B cell (primary cell): Measurements from ENCODE around the gene FAM174C. TPM values are rescaled to one million over a fixed set of nuclear protein-coding genes. Genes with fewer than 3 reads are reported as not detected.

ENCODE experiments used
- ATAC-seq: fragments of 200-7000 bp; cut with Tn5 transposase; one replicate; pipeline ENCODE4 v1.10.0; 2021; ENCODE audit warnings: low read depth, mild to moderate bottlenecking, moderate number of reproducible peaks, moderate library complexity
- CTCF ChIA-PET: fragments of 350-600 bp; sonication (Branson Sonifier 250); formaldehyde crosslinking; loops from one replicate; lab custom pipeline; 2021; ENCODE audit warnings: antibody characterized with exemption, inconsistent platforms; lab: Charles Lee
- POLR2A ChIA-PET: fragments of 350-600 bp; sonication (Branson Sonifier 250); formaldehyde crosslinking; loops from one replicate; lab custom pipeline; 2021; ENCODE audit warnings: antibody characterized with exemption; lab: Charles Lee
- DNase-seq: peaks from one replicate; pipeline ENCODE4 v3.0.0; 2013
- H2AFZ ChIP-seq: 2 replicates; pipeline ENCODE4 v1.6.1; 2012; ENCODE audit warnings: mild to moderate bottlenecking, low read depth, low read length; ENCODE audit not compliant: insufficient read depth, poor library complexity, severe bottlenecking
- H3K27ac ChIP-seq, 2 donors: 1 replicate in 1 of 2; 2 replicates in 1 of 2; pipeline ENCODE4 v1.5.1; 2012 to 2013; ENCODE audit warnings: low read length in 2 of 2, mild to moderate bottlenecking in 2 of 2, moderate library complexity in 1 of 2
- H3K27me3 ChIP-seq, 4 experiments: fragments of 200-600 bp in 1 of 4; sonication (generic) in 1 of 4; replicated peaks in 1 of 4; 1 replicate in 2 of 4; 2 replicates in 2 of 4; pipeline versions ENCODE4 v1.6.1 to v1.7.0; 2013 to 2016; ENCODE audit warnings: low read length in 3 of 4, mild to moderate bottlenecking in 2 of 4, mixed read lengths in 1 of 4, moderate library complexity in 1 of 4; ENCODE audit not compliant: insufficient read depth in 4 of 4, control insufficient read depth in 3 of 4; ENCODE audit errors: control extremely low read depth in 1 of 4
- H3K36me3 ChIP-seq, 2 experiments: replicated peaks in 1 of 2; 1 replicate in 1 of 2; 2 replicates in 1 of 2; pipeline versions ENCODE4 v1.6.1 to v1.7.1; 2013; ENCODE audit warnings: low read length in 1 of 2; ENCODE audit not compliant: insufficient read depth in 2 of 2, control insufficient read depth in 1 of 2; ENCODE audit errors: control extremely low read depth in 1 of 2, extremely low read depth in 1 of 2
- H3K4me1 ChIP-seq, 2 donors: fragments of 200-600 bp in 1 of 2; sonication (generic) in 1 of 2; 1 replicate in 1 of 2; 2 replicates in 1 of 2; pipeline versions ENCODE4 v1.5.1 to v1.6.1; 2013 to 2017; ENCODE audit warnings: low read length in 2 of 2; ENCODE audit not compliant: control insufficient read depth in 2 of 2, insufficient read depth in 2 of 2
- H3K4me2 ChIP-seq: replicated peaks from 2 replicates; pipeline ENCODE3; 2012; ENCODE audit warnings: mild to moderate bottlenecking, low read depth, low read length; ENCODE audit not compliant: poor library complexity, severe bottlenecking
- H3K4me3 ChIP-seq, 5 experiments: fragments of 200-600 bp in 1 of 5; sonication (generic) in 1 of 5; 1 replicate in 3 of 5; 2 replicates in 2 of 5; pipeline versions ENCODE4 v1.5.1 to v1.7.0; 2011 to 2016; ENCODE audit warnings: low read length in 4 of 5, mild to moderate bottlenecking in 4 of 5, low read depth in 2 of 5, control low read depth in 1 of 5, moderate library complexity in 1 of 5; ENCODE audit not compliant: insufficient read depth in 1 of 5; ENCODE audit errors: control extremely low read depth in 1 of 5, extremely low read depth in 1 of 5
- H3K79me2 ChIP-seq: fragments of 200-600 bp; sonication (generic); one replicate; pipeline ENCODE4 v1.6.0; 2016; ENCODE audit warnings: low read length; ENCODE audit not compliant: control insufficient read depth, insufficient read depth
- H3K9ac ChIP-seq: fragments of 200-600 bp; sonication (generic); 2 replicates; pipeline ENCODE4 v1.6.1; 2017; ENCODE audit warnings: mild to moderate bottlenecking, low read length, moderate library complexity
- H3K9me3 ChIP-seq, 3 donors: one replicate each; pipeline versions ENCODE4 v1.6.1 to v1.7.1; 2013; ENCODE audit warnings: low read length in 2 of 3; ENCODE audit not compliant: control insufficient read depth in 2 of 3, insufficient read depth in 1 of 3; ENCODE audit errors: control extremely low read depth in 1 of 3
- H4K20me1 ChIP-seq: 2 replicates; pipeline ENCODE4 v1.6.0; 2012; ENCODE audit warnings: mild to moderate bottlenecking, low read length; ENCODE audit not compliant: insufficient read depth, control insufficient read depth, poor library complexity, severe bottlenecking
- H3K27ac Mint-ChIP-seq: one replicate; pipeline ENCODE4 v1.8.0; 2021; ENCODE audit warnings: mixed read lengths
- H3K27me3 Mint-ChIP-seq: one replicate; pipeline ENCODE4 v1.8.0; 2021; ENCODE audit warnings: mixed read lengths
- H3K4me1 Mint-ChIP-seq: one replicate; pipeline ENCODE4 v1.8.0; 2021; ENCODE audit warnings: mixed read lengths
- H3K4me3 Mint-ChIP-seq: one replicate; pipeline ENCODE4 v1.8.0; 2021; ENCODE audit warnings: mixed read lengths
- H3K9me3 Mint-ChIP-seq: one replicate; pipeline ENCODE4 v1.8.0; 2022; ENCODE audit warnings: mixed read lengths; ENCODE audit not compliant: insufficient read depth
- EZH2 ChIP-seq: IDR thresholded peaks from 2 replicates; pipeline ENCODE4 v1.6.1; 2012; ENCODE audit warnings: borderline replicate concordance, low read depth, mild to moderate bottlenecking, moderate library complexity, low read length; ENCODE audit not compliant: insufficient read depth, poor library complexity, severe bottlenecking
- WGBS: methylation state at CpG from one replicate; pipeline ENCODE4 v1.1.5; 2013; ENCODE audit warnings: missing lambda C conversion rate; ENCODE audit not compliant: insufficient coverage; 5-methylcytosine and 5-hydroxymethylcytosine counted together
- intact Hi-C: fragments of 100-400 bp; cut with micrococcal nuclease; formaldehyde crosslinking; loops from one replicate; pipeline ENCODE4 v1.10.0; 2022
- polyA plus RNA-seq: library from polyadenylated mRNA; depleted of rRNA; stranded (reverse); fragments of >200 nt; gene quantifications from 2 replicates; pipeline ENCODE4 v1.2.3, GENCODE V29; 2012
- total RNA-seq, 2 donors: library from RNA; stranded (reverse); fragments of 120-200 nt in 1 of 2; gene quantifications; 1 replicate in 1 of 2; 2 replicates in 1 of 2; pipeline versions ENCODE4 v1.2.3 to v1.2.4, GENCODE V29; 2013 to 2022
- TF ChIP-seq, protein P1 (sequence below): fragments of 200-600 bp; IDR thresholded peaks from one replicate; pipeline ENCODE4 v1.8.0; 2022; ENCODE audit warnings: antibody characterized with exemption, mild to moderate bottlenecking

The FAM174C gene
- total and polyA plus RNA-seq, 2 donors (not counting 1 experiment from before 2014, with no cell fraction given) = 41.1 to 70.6 TPM

DNA sequence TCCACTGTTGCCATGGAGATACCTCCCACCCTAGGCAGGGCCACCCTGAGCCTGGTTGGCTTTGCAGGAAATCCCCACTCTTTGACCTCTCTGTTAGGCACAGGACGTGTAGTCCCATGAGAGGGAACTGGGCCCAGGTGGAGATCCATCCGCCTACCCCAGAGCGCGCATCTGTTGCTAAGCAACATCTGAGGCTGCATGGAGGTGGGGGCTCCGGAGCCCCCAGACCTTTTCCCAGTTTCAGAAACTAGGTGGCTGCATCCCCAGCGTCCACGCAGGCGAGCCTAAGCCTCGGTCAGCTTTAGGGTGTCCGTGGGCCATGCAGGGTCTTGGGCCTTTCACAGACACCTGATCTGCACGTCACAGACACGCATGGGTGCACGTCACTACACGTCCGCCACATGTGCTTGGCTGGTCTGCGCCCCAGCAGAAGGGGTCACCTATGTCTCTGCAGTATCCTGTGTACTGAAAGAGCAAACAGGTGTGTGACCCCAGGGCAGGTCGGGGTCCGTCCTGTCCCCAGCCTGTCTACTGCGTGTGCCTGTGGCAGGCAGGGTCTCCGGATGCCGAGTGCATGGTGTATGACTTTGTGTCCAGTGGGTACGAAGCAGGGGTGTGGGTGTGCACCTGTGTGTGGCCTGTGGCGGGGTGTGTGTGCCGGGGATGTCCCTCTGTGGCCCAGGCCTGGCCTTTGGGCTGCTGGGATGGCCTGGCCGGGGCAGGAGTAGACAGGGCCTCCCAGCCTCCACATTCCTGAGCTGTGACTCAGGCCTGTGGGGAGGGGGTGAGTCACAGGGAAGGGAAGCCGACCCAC lies 10.3 kb upstream of the FAM174C start:
- DNase-seq = peak; percentile 94
- POLR2A ChIA-PET = interaction anchor here (0.6 to 11.0 kb wide), 5 partner anchors 9 to 356 kb away, joined by 3 to 402 read pairs (median 33); partner anchors contain the start of genes ATP5F1D and MIDN

More for the DNA sequence above, 10.3 kb upstream of the FAM174C start:
- no peak overlapping the region for H2AFZ ChIP-seq
- TF ChIP-seq, protein P1, sequence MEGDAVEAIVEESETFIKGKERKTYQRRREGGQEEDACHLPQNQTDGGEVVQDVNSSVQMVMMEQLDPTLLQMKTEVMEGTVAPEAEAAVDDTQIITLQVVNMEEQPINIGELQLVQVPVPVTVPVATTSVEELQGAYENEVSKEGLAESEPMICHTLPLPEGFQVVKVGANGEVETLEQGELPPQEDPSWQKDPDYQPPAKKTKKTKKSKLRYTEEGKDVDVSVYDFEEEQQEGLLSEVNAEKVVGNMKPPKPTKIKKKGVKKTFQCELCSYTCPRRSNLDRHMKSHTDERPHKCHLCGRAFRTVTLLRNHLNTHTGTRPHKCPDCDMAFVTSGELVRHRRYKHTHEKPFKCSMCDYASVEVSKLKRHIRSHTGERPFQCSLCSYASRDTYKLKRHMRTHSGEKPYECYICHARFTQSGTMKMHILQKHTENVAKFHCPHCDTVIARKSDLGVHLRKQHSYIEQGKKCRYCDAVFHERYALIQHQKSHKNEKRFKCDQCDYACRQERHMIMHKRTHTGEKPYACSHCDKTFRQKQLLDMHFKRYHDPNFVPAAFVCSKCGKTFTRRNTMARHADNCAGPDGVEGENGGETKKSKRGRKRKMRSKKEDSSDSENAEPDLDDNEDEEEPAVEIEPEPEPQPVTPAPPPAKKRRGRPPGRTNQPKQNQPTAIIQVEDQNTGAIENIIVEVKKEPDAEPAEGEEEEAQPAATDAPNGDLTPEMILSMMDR = no peak
- no peak for TF ChIP-seq EZH2
- H3K36me3 ChIP-seq = peaks cover 0 to 3% of the 10 kb centered on the region in 2 experiments
- peak overlapping the region; percentile 83 for H3K4me2 ChIP-seq
- peak; percentile 9 for ATAC-seq
- H3K9ac ChIP-seq = peak overlapping the region; percentile 44
- no peaks in the 10 kb centered on the region for H3K9me3 ChIP-seq
- H3K79me2 ChIP-seq = peaks cover 41% of the 10 kb centered on the region
- peaks cover 72 to 84% of the 10 kb centered on the region in 2 donors for H3K4me1 ChIP-seq
- peak overlapping the region; percentile 96 to 99 for H3K27ac ChIP-seq
- Mint-ChIP-seq H3K27me3 (no peaks in the 10 kb centered on the region), H3K4me1 (peaks cover 75% of the 10 kb centered on the region), H3K9me3 (no peaks in the 10 kb centered on the region), H3K27ac (peak overlapping the region; percentile 100), H3K4me3 (peak overlapping the region; percentile 95)
- WGBS = 29% methylated on average over 26 of the region's 26 CpGs
- peak overlapping the region in 4 of 5 experiments; percentile 2 to 17 (median 6) for H3K4me3 ChIP-seq
- H4K20me1 ChIP-seq = peaks cover 26% of the 10 kb centered on the region
- intact Hi-C loops = loop anchor here (5.0 kb wide), 2 partner anchors 163 to 358 kb away; partner anchors contain the start of gene GPX4
- no peaks in the 10 kb centered on the region for H3K27me3 ChIP-seq
- CTCF ChIA-PET = interaction anchor here (1.7 to 10.0 kb wide), 3 partner anchors 11 to 51 kb away, joined by 4 to 658 read pairs (median 113); partner anchors contain the start of gene ATP5F1D
